GM19328 (cell line): ENCODE results near the gene PLEKHO1.
A peak's percentile ranks its signal among the peaks of the same experiment; 100 is the strongest.

Experiments
- ATAC-seq: cut with Tn5 transposase; IDR thresholded peaks from one replicate; pipeline ENCODE4 v1.9.1; 2021; ENCODE audit warnings: mild to moderate bottlenecking, moderate library complexity; ENCODE audit not compliant: unreplicated experiment

PLEKHO1 gene

GRCh38 chr1:150150133-150151021, 661 bp downstream of the PLEKHO1 start:
- ATAC-seq, result peak; percentile 4

GRCh38 chr1:150151291-150152181, 1.8 kb downstream of the PLEKHO1 start:
- no peak for ATAC-seq

DNA sequence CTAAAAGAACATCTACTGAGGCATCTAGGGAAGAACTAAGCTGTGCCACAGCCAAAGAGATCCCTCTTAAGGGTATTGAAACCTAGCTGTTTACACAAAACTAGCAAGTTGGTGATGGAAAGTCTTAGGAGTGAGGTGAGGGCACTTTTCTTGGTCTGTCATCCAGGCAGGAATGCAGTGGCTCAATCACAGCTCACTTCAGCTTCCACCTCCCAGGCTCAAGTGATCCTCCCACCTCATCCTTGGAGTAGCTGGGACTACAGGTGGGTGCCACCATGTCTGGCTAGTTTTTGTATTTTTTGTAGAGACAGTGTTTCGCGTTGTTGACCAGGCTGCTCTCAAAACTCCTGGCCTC, 2.4 kb downstream of the PLEKHO1 start:
- no peak for ATAC-seq

GRCh38 chr1:150152772-150153456, 3.2 kb downstream of the PLEKHO1 start:
- ATAC-seq, result no peak

DNA sequence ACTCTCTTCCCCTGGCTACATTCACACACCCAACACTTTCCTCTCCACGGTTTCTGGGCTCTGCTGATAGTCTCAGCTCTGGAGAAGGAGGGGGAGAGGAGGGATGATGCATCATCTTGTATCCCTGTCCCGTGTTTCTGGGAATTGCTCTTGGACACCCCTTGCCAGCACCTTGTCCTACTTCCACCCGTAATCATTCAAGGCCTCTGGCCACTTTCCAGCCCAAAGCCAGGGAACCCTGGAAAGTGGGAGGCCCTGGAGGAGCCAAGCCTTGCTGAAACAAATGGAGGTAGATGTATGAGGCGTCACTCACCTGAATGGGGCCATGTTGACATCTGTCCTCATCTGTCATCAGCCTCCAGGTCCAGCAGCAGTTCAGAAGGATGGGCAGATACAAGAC, 4.4 kb downstream of the PLEKHO1 start:
- no peak for ATAC-seq

GRCh38 chr1:150155413-150156071, 5.8 kb downstream of the PLEKHO1 start:
- no peak for ATAC-seq

- no peak for ATAC-seq
Observed at GRCh38 chr1:150156868-150157603, 7.3 kb downstream of the PLEKHO1 start.

DNA sequence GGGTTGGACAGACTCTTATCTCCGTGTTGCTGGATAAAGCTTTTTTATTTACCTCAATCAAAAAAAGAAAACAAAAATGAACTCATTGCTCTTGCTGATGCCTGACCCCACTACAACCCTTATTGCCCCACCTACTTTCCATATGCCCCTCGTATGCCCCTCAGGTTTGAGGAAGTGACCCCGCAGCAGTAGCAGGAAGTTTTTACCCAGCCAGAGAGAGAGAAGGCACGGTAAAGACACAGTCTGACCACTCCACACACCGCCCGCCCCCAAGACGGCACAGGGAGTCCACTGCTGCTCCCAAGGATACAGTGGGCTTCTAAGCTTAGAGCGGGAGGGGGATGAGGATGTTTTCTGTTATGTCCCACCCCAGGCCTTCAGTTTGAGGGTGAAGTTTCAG, 9.8 kb downstream of the PLEKHO1 start:
- ATAC-seq, result no peak

GRCh38 chr1:150160964-150161621, 11.4 kb downstream of the PLEKHO1 start:
- no peak for ATAC-seq

GRCh38 chr1:150161747-150162581, 12.2 kb downstream of the PLEKHO1 start:
- ATAC-seq, result no peak

GRCh38 chr1:150162582-150162861, 12.8 kb downstream of the PLEKHO1 start:
- ATAC-seq, result no peak

DNA sequence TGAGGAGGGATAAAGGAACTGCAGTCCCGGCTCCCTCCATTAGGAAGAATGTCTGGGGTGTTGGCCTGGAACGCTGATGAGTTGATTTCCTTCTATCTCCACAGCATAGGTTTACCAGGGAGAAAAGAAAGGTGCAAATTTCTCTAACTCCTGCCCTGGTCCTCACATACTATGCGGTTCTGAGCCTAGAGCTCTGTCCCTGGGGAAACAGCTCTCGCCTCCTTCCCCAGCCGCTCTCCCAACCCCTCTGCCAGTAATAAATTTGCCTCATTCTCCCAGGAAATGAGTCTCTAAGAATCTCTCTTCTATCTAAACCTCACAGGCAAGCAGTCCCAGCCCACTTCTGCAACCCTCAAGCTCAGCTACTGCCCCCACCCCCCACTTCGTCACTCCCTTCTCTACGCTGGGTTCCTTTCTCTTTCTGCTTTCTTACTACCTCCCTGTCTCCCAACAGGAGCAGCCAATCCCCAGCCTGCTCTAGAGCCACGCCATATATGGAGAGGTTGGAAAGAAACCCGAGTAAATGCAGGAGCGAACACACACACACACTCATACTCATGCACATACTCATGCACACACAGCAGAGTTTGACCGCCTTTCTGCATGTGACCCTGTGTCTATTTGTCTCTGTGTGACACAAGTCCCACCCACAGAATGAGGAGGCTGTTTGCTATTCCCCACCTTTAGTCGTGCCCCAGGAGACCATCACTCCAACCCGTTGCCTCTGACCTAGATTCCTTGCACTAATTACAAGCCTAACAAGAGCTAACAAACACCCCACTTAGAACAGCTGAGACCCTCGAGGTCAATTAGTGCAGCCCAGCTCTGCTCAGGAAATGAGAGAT, 13.4 kb downstream of the PLEKHO1 start:
- ATAC-seq, result peak; percentile 37

DNA sequence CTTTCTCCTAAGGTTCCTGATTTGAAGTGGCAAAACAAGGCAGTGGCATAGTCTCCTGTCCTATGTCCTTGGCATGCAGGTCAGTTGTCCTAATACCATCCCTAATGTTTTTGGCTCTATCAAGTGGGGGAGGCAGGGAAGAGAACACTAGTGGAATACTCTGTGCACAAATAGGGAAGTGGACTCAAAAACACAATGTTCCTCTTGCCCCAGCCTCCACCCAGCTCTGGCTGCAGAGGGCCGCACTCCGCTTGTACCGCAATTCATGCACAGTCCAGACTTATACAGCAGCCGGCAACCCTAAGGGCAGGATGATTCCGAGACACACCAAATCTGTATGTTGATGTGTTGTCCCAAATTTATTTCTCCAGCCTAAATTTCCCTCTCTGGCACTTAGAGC, 14.5 kb downstream of the PLEKHO1 start:
- no peak for ATAC-seq

DNA sequence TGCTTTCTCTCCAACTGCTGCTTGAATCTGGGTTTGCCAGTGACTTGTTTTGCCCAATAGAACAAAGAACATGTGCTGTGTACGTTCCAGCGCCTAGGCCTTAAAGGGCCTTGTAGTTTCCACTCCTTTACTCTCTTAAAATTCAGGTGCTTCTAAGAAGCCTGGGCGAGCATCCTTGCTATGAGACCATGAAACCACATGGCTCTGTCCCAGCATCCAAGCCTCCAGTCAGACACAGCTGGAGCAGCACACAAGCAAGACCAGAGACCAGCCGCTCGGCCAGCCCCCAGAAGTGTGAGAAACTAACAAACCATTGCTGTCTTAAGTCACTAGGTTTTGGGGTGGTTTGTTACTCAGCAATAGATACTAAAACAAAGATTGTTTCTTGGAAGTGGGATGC, 15.1 kb downstream of the PLEKHO1 start:
- ATAC-seq, result no peak

GRCh38 chr1:150165622-150166612, 16.2 kb downstream of the PLEKHO1 start:
- no peak for ATAC-seq

GRCh38 chr1:150168960-150169601, 19.4 kb downstream of the PLEKHO1 start:
- ATAC-seq, result no peak
